K562 (cell line): ENCODE results near the gene MYO3B. TPM values are rescaled to one million over a fixed set of nuclear protein-coding genes. Genes with fewer than 3 reads are reported as not detected.

ENCODE experiments used
- GABPB1 ChIP-seq: sonication (generic); formaldehyde crosslinking; IDR thresholded peaks from 2 replicates; pipeline ENCODE4 v1.8.0; 2022; ENCODE audit warnings: mild to moderate bottlenecking, missing genetic modification reagents
- HDAC1 ChIP-seq, 2 experiments: fragments of 450-650 bp; IDR thresholded peaks; 2 replicates each; pipeline ENCODE4 v1.6.1; 2016 to 2017; ENCODE audit warnings: inconsistent platforms in 1 of 2, mild to moderate bottlenecking in 1 of 2, moderate library complexity in 1 of 2
- MTA2 ChIP-seq: fragments of 450-650 bp; IDR thresholded peaks from 2 replicates; pipeline ENCODE4 v1.6.1; 2016; ENCODE audit warnings: low read depth
- MXI1 ChIP-seq: IDR thresholded peaks from 2 replicates; pipeline ENCODE4 v1.6.1; 2011; ENCODE audit warnings: low read depth, mild to moderate bottlenecking, improper control_type of control experiment, low read length
- SNIP1 ChIP-seq: fragments of 450-650 bp; IDR thresholded peaks from 2 replicates; pipeline ENCODE4 v1.7.1; 2017; ENCODE audit warnings: low read depth, mild to moderate bottlenecking
- ZC3H8 ChIP-seq: fragments of 450-650 bp; IDR thresholded peaks from 2 replicates; pipeline ENCODE4 v1.6.1; 2017
- ZZZ3 ChIP-seq: fragments of 450-650 bp; IDR thresholded peaks from 2 replicates; pipeline ENCODE4 v1.6.1; 2016; ENCODE audit warnings: antibody characterized with exemption, mild to moderate bottlenecking, moderate library complexity
- polyA plus RNA-seq, 8 experiments: library from polyadenylated mRNA; depleted of rRNA in 4 of 8; stranded (reverse) in 5 of 8; unstranded in 3 of 8; fragments of >200 nt; fragmentation: Nextera tagmentation in 2 of 8; fragmentation: Illumina TruSeq in 1 of 8; extraction: Ambion mirVana in 2 of 8; extraction: Trizol in 1 of 8; gene quantifications; 2 replicates each; pipeline versions ENCODE4 v1.2.1 to v1.2.3, GENCODE V29; 2011 to 2014; ENCODE audit warnings: inconsistent platforms in 1 of 8, missing spikeins in 1 of 8
- total RNA-seq, 7 experiments: library from RNA; depleted of rRNA in 6 of 7; stranded (reverse); fragments of >200 nt in 6 of 7; fragmentation: Illumina TruSeq in 2 of 7; extraction: Trizol in 2 of 7; gene quantifications; 2 replicates each; pipeline versions ENCODE4 v1.2.1 to v1.2.3, GENCODE V29; 2011 to 2021; ENCODE audit warnings: low replicate concordance in 1 of 7
- TF ChIP-seq, protein P1 (sequence below): fragments of 250-450 bp; sonication (Bioruptor Pico); IDR thresholded peaks from 2 replicates; pipeline ENCODE4 v1.4.0; 2020; ENCODE audit warnings: mild to moderate bottlenecking
- TF ChIP-seq, protein P2 (sequence below): sonication (generic); formaldehyde crosslinking; IDR thresholded peaks from 2 replicates; pipeline ENCODE4 v1.8.1; 2022; ENCODE audit warnings: missing genetic modification reagents
- TF ChIP-seq, protein P3 (sequence below): fragments of 450-650 bp; formaldehyde crosslinking; conservative IDR thresholded peaks from 2 replicates; pipeline ENCODE4 v1.4.0; 2022; ENCODE audit warnings: mild to moderate bottlenecking, missing genetic modification characterization

The MYO3B gene
- total and polyA plus RNA-seq, 9 of the 15 experiments (the other 6 are each of a cell fraction or from before 2014, with no cell fraction given), result 2.7 to 6.5 (median 3.6) TPM

DNA sequence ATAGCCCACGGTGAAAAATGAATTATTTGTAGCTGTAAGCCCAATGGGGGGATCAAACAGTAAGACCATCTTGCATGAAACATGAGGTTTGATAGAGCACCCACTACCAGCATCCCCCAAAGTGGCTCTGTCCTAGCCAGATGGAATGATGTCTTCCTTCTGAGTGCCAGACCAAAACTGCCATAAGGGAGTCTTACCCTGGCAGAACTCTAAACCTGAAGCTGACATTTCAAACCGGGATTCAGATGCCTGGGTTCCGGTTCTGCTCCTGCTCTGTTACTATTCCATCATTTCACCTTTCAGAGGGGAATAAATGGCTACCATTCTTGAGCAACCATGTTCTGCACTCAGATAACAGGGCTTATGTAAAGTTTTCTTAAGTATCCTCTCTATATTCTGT is 67.4 kb downstream of the MYO3B start (continued):
- TF ChIP-seq, protein P1, sequence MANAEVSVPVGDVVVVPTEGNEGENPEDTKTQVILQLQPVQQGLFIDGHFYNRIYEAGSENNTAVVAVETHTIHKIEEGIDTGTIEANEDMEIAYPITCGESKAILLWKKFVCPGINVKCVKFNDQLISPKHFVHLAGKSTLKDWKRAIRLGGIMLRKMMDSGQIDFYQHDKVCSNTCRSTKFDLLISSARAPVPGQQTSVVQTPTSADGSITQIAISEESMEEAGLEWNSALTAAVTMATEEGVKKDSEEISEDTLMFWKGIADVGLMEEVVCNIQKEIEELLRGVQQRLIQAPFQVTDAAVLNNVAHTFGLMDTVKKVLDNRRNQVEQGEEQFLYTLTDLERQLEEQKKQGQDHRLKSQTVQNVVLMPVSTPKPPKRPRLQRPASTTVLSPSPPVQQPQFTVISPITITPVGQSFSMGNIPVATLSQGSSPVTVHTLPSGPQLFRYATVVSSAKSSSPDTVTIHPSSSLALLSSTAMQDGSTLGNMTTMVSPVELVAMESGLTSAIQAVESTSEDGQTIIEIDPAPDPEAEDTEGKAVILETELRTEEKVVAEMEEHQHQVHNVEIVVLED, result no peak
- TF ChIP-seq GABPB1 (no peak), MTA2 (no peak), SNIP1 (no peak), ZZZ3 (no peak), ZC3H8 (no peak), HDAC1 (IDR thresholded peaks at IDR 0.05) (no peak), MXI1 (no peak)
- TF ChIP-seq, protein P2, sequence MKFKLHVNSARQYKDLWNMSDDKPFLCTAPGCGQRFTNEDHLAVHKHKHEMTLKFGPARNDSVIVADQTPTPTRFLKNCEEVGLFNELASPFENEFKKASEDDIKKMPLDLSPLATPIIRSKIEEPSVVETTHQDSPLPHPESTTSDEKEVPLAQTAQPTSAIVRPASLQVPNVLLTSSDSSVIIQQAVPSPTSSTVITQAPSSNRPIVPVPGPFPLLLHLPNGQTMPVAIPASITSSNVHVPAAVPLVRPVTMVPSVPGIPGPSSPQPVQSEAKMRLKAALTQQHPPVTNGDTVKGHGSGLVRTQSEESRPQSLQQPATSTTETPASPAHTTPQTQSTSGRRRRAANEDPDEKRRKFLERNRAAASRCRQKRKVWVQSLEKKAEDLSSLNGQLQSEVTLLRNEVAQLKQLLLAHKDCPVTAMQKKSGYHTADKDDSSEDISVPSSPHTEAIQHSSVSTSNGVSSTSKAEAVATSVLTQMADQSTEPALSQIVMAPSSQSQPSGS (CRISPR knock-in tag), result no peak
- TF ChIP-seq, protein P3, sequence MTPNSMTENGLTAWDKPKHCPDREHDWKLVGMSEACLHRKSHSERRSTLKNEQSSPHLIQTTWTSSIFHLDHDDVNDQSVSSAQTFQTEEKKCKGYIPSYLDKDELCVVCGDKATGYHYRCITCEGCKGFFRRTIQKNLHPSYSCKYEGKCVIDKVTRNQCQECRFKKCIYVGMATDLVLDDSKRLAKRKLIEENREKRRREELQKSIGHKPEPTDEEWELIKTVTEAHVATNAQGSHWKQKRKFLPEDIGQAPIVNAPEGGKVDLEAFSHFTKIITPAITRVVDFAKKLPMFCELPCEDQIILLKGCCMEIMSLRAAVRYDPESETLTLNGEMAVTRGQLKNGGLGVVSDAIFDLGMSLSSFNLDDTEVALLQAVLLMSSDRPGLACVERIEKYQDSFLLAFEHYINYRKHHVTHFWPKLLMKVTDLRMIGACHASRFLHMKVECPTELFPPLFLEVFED, result no peak
